Adrenal gland (tissue), 12 donors: ENCODE measurements around the gene NOP9. TPM values are rescaled to one million over a fixed set of nuclear protein-coding genes. Genes with fewer than 3 reads are reported as not detected.

Experiments used
- DNase-seq, 7 donors: peaks; one replicate each; pipeline ENCODE4 v3.0.0-alpha.2; 2019 to 2020
- H3K27ac ChIP-seq, 5 donors: fragments of 200-600 bp; sonication (generic) in 4 of 5; 1 replicate in 3 of 5; 2 replicates in 2 of 5; pipeline versions ENCODE4 v1.5.1 to v1.8.0; 2016 to 2020; ENCODE audit warnings: mild to moderate bottlenecking in 1 of 5
- H3K27me3 ChIP-seq: fragments of 200-600 bp; 2 replicates; pipeline ENCODE4 v1.8.0; 2021
- H3K36me3 ChIP-seq, 2 donors: fragments of 200-600 bp; replicated peaks in 1 of 2; 1 replicate in 1 of 2; 2 replicates in 1 of 2; pipeline versions ENCODE4 v1.5.1 to v1.8.0; 2018 to 2022
- H3K4me1 ChIP-seq, 2 donors: fragments of 200-600 bp; replicated peaks in 1 of 2; 1 replicate in 1 of 2; 2 replicates in 1 of 2; pipeline versions ENCODE4 v1.5.1 to v1.8.0; 2018 to 2021
- H3K4me3 ChIP-seq, 4 donors: fragments of 200-600 bp; sonication (generic) in 3 of 4; one replicate each; pipeline ENCODE4 v1.5.1; 2016 to 2018
- H3K9me3 ChIP-seq, 3 donors: fragments of 200-600 bp; sonication (generic) in 1 of 3; replicated peaks in 1 of 3; 1 replicate in 2 of 3; 2 replicates in 1 of 3; pipeline versions ENCODE4 v1.5.1 to v1.8.0; 2016 to 2021
- POLR2A ChIP-seq, 2 donors: fragments of 450-650 bp; IDR thresholded peaks; one replicate each; pipeline ENCODE4 v1.6.1; 2017; ENCODE audit warnings: antibody characterized with exemption in 2 of 2, mild to moderate bottlenecking in 2 of 2, moderate library complexity in 1 of 2
- WGBS, 4 donors: extraction: QIAGEN DNeasy Blood & Tissue Kit in 2 of 4; methylation state at CpG; one replicate each; pipeline versions ENCODE4 v1.1.5 to v1.1.7; 2013 to 2017; 5-methylcytosine and 5-hydroxymethylcytosine counted together
- intact Hi-C, 2 donors: fragments of 100-400 bp; cut with DNase I; formaldehyde crosslinking; loops; one replicate each; pipeline versions ENCODE4 v1.14.1 to v1.15.0; 2022 to 2023
- polyA plus RNA-seq, 3 donors: library from polyadenylated mRNA; stranded (reverse); fragments of 200-250 nt in 2 of 3; fragments of 350-450 nt in 1 of 3; fragmentation: Illumina TruSeq in 1 of 3; extraction: RNeasy Lipid Tissue Mini Kit (QIAGEN cat#74804) in 1 of 3; gene quantifications; one replicate each; pipeline ENCODE4 v1.2.3, GENCODE V29; 2013 to 2014
- total RNA-seq, 9 donors: library from RNA; depleted of rRNA in 4 of 9; stranded (reverse); fragments of >200 nt in 4 of 9; fragments of 120-200 nt in 1 of 9; fragmentation: NEBNext Ultra II Directional in 1 of 9; extraction: Animal tissue kit (Norgen Biotek cat#: 25700) in 1 of 9; gene quantifications; one replicate each; pipeline versions ENCODE4 v1.1.0 to v1.2.4, GENCODE V29; 2013 to 2023
- TF ChIP-seq, protein P1 (sequence below), 6 experiments: fragments of 450-650 bp in 4 of 6; fragments of 200-600 bp in 2 of 6; sonication (generic) in 1 of 6; IDR thresholded peaks; 1 replicate in 5 of 6; 2 replicates in 1 of 6; pipeline versions ENCODE4 v1.5.1 to v1.8.0; 2016 to 2021; ENCODE audit warnings: antibody characterized with exemption in 6 of 6, mild to moderate bottlenecking in 2 of 6, moderate library complexity in 1 of 6
- donor health status: healthy with polysubstance abuse.
- donor health status: Bipolar disorder and iron deficiency.
- donor health status: DM: yes; HTN: yes; CAD: no.
- donor health status: DM: no; HTN: no; CAD: no.
- donor health status: DM: no; HTN: no; CAD: no.
- donor health status: DM: yes; HTN: yes; CAD: no.

The NOP9 gene
- total and polyA plus RNA-seq, 12 donors, result 9.1 to 28.2 (median 18.2) TPM

DNA sequence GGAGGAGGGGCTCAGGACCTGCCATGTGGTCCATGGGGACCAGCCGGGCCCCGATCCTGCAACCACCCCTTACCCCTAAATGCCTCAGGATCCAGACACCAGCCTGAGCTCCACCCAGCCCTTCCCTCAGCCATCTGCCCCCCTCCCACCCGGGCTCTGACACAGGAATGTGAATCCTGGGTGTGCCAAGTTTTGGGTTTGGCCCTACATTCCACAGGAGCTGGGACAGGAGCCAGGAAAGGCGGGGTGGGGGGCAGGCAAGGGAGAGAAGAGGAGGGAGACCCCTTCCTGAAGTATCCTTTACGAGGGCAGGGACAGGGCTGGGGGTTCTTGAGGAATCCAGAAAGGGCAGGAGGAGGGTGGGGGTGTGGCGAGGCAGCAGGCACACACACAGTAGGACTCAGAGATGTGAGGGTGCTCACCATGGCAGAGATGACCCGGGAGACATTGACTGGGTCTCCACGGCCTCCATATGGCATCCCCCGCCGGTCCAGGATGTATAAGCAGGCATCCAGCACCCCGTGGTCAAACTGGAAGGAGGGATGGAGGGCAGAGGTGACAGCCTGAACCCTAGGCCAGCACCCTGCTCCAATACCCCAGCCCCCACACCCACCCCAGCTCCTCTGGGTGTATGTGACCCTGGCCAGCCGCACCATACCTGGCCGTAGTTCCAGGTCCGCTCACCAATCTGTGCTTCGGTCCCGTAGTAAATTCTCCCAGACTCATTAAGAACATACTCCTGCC, 40.2 kb upstream of the NOP9 start:
- DNase-seq, result peak in 1 of 7 donors; percentile 40
- Histone ChIP-seq H3K27ac (peak overlapping the region in 1 of 5 donors; percentile 68), H3K4me1 (no peaks in the 10 kb centered on the region), H3K27me3 (no peaks in the 10 kb centered on the region), H3K9me3 (no peaks in the 10 kb centered on the region), H3K36me3 (no peaks in the 10 kb centered on the region), H3K4me3 (no peak overlapping the region)
- no peak for TF ChIP-seq POLR2A (IDR thresholded peaks at IDR 0.05)
- TF ChIP-seq, protein P1, sequence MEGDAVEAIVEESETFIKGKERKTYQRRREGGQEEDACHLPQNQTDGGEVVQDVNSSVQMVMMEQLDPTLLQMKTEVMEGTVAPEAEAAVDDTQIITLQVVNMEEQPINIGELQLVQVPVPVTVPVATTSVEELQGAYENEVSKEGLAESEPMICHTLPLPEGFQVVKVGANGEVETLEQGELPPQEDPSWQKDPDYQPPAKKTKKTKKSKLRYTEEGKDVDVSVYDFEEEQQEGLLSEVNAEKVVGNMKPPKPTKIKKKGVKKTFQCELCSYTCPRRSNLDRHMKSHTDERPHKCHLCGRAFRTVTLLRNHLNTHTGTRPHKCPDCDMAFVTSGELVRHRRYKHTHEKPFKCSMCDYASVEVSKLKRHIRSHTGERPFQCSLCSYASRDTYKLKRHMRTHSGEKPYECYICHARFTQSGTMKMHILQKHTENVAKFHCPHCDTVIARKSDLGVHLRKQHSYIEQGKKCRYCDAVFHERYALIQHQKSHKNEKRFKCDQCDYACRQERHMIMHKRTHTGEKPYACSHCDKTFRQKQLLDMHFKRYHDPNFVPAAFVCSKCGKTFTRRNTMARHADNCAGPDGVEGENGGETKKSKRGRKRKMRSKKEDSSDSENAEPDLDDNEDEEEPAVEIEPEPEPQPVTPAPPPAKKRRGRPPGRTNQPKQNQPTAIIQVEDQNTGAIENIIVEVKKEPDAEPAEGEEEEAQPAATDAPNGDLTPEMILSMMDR (IDR thresholded peaks at IDR 0.05), result no peak
- intact Hi-C loops, result no loop called here
- 80 to 90% (median 85%) methylated on average over 11 to 16 of the region's 16 CpGs for WGBS, 4 donors

DNA sequence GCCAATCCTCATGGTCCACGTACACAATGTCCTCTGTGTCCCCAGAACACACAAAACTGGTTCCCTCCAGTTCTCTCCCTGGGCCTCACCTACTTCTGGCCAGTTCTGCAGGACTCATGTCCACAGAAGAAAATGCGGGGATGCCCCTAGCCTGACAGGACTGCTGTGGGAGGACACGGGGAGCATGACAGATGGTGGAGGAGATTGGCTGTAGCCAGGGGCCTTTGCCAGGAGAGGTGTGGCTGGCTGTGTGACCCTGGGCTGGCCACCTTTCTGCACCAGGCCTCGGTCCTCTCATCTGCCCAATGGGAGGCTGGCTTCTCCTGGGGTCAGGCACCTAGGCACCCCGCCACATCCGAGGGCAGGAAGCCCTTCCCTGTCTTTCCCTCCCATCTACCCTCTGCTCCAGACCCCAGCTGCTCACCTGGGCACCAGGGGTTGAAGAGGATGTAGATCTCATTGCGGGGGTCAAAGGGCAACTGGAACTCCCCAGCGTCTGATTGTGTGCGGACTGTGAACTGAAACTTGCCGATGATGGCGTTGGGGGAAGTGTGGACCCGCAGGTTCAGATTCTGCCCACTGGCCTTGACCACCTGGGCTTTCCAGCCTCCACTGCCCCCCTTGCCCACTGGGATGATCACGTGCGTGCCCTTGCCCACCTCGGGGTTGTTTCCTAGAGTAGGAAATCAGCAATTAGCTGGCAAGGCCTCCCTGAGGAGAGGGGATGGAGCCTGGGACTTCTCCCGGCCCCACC, 39.4 kb upstream of the NOP9 start:
- Histone ChIP-seq H3K27me3 (no peaks in the 10 kb centered on the region), H3K4me1 (no peaks in the 10 kb centered on the region), H3K9me3 (no peaks in the 10 kb centered on the region), H3K36me3 (no peaks in the 10 kb centered on the region), H3K4me3 (no peak overlapping the region), H3K27ac (peak overlapping the region in 1 of 5 donors; percentile 68)
- intact Hi-C loops, result no loop called here
- TF ChIP-seq, protein P1 (IDR thresholded peaks at IDR 0.05), result no peak
- TF ChIP-seq POLR2A (IDR thresholded peaks at IDR 0.05), result no peak
- whole genome bisulfite sequencing, 4 donors, result 84 to 87% (median 87%) methylated on average over 9 to 16 of the region's 16 CpGs
- DNase-seq, result no peak

DNA sequence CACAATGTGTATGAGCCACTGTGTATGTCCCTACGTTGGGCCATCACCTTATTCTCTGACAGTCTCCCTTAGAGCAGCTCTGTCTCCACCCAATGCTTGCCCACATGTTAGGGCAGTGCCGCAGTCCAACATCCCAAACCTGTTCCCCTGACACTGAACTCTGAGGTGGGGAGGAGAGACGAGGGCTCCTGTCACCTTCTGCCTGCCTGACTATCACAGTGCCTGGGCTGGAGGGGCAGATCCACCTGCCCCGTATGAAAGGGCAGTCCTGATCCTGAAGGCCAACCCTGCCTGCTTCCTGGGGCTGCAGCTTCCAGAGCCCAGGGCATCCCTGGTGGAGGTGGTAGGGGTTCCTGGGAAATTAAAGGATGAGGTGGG, 38.9 kb upstream of the NOP9 start:
- Histone ChIP-seq H3K36me3 (no peaks in the 10 kb centered on the region), H3K4me1 (no peaks in the 10 kb centered on the region), H3K9me3 (no peaks in the 10 kb centered on the region), H3K27me3 (no peaks in the 10 kb centered on the region), H3K4me3 (no peak overlapping the region), H3K27ac (no peak overlapping the region)
- intact Hi-C loops, result no loop called here
- WGBS, 4 donors, result 59 to 91% (median 83%) methylated on average over 2 to 4 of the region's 4 CpGs
- DNase-seq, result no peak
- TF ChIP-seq, protein P1 (IDR thresholded peaks at IDR 0.05), result no peak
- no peak for TF ChIP-seq POLR2A (IDR thresholded peaks at IDR 0.05)

DNA sequence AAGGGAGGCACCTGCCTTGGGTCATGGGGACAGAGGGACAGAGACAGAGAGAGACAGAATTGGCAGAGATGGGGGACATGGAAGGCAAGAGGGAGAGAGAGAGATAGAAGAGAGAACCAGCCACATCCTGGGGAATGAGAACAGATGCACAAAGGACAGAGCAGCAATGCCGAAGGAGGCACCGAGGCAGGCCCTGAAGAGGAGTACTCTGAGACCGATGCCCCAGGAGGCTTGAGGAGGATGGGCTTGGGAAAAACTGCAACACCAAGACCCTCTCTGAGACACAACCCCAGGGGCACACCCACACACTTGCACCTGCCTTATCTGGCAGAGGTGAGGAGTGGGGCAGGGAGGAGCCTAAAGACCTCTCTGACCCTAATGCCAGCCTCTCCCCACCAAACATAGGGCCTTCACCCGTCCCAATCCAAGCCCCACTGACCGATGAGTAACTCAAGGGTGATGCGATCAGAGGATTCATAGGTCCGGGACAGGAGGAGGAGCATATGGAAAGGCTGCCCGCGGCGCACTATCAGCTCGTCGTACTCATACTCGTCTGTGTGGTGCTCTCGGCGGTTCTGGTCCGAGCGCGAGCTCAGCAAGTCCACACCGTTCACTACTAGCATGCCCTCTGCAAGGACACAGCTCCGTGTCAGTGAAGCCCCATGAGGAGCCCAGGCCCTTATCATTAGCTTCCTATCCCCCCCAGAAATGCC, 38.2 kb upstream of the NOP9 start:
- Histone ChIP-seq H3K27me3 (no peaks in the 10 kb centered on the region), H3K27ac (no peak overlapping the region), H3K4me1 (no peaks in the 10 kb centered on the region), H3K4me3 (no peak overlapping the region), H3K9me3 (no peaks in the 10 kb centered on the region), H3K36me3 (peaks cover 0 to 3% of the 10 kb centered on the region in 2 donors)
- DNase-seq, result no peak
- WGBS, 4 donors, result 88 to 93% (median 90%) methylated on average over 19 to 20 of the region's 20 CpGs
- intact Hi-C loops, result no loop called here
- TF ChIP-seq, protein P1 (IDR thresholded peaks at IDR 0.05), result no peak
- TF ChIP-seq POLR2A (IDR thresholded peaks at IDR 0.05), result no peak
